Stimulated activated CD4-positive, alpha-beta T cell treated with anti-CD3 and anti-CD28 coated beads, Interleukin-2, amount 100 ng/mL, for 24 hours (primary cell): ENCODE measurements around the gene TAF1.
"Not testable (repeated sequence)": the region's sequence is repeated elsewhere in the genome, so short reads cannot be mapped to it uniquely, and the experiment has no call there.

Experiments
- DNase-seq, 2 donors: peaks; one replicate each; pipeline ENCODE4 v3.0.0-alpha.2; 2020

TAF1 gene

GRCh38 chrX:71365875-71366673, at the start of gene TAF1:
TAF1 (plus strand) TSS chrX:71366357; CDS start chrX:71366375, 18 bp downstream.
- DNase-seq, result peak; percentile 85 to 88

- not testable (repeated sequence) for DNase-seq
Observed at GRCh38 chrX:71316959-71317358, 49.2 kb upstream of the TAF1 start.

GRCh38 chrX:71320126-71320525, 46.0 kb upstream of the TAF1 start:
- no peak for DNase-seq

- no peak for DNase-seq
Observed at GRCh38 chrX:71321731-71322130, 44.4 kb upstream of the TAF1 start.

- DNase-seq, result not testable (repeated sequence)
Observed at GRCh38 chrX:71324452-71324851, 41.7 kb upstream of the TAF1 start.

GRCh38 chrX:71326394-71326793, 39.8 kb upstream of the TAF1 start:
- DNase-seq, result no peak

GRCh38 chrX:71349151-71349665, 16.9 kb upstream of the TAF1 start:
- DNase-seq, result not testable (repeated sequence)

- DNase-seq, result not testable (repeated sequence)
Observed at GRCh38 chrX:71349867-71350266, 16.3 kb upstream of the TAF1 start.

- not testable (repeated sequence) for DNase-seq
Observed at GRCh38 chrX:71352439-71352838, 13.7 kb upstream of the TAF1 start.

GRCh38 chrX:71364221-71364620, 1.9 kb upstream of the TAF1 start:
- DNase-seq, result no peak

GRCh38 chrX:71365356-71365874, 742 bp upstream of the TAF1 start:
- DNase-seq, result no peak

- peak; percentile 34 to 46 for DNase-seq
Observed at GRCh38 chrX:71366674-71367256, 608 bp downstream of the TAF1 start.

- DNase-seq, result peak; percentile 15 to 27
Observed at GRCh38 chrX:71367396-71367795, 1.2 kb downstream of the TAF1 start.

GRCh38 chrX:71372388-71372787, 6.2 kb downstream of the TAF1 start:
- DNase-seq, result no peak

- DNase-seq, result no peak
Observed at GRCh38 chrX:71378732-71379131, 12.6 kb downstream of the TAF1 start.

GRCh38 chrX:71391725-71392124, 25.6 kb downstream of the TAF1 start:
- DNase-seq, result not testable (repeated sequence)

GRCh38 chrX:71393919-71394318, 27.8 kb downstream of the TAF1 start:
- no peak for DNase-seq

- no peak for DNase-seq
Observed at GRCh38 chrX:71396576-71396975, 30.4 kb downstream of the TAF1 start.

- no peak for DNase-seq
Observed at GRCh38 chrX:71400710-71401109, 34.6 kb downstream of the TAF1 start.

GRCh38 chrX:71416260-71416659, 50.1 kb downstream of the TAF1 start:
- DNase-seq, result not testable (repeated sequence)

GRCh38 chrX:71420686-71421085, 54.5 kb downstream of the TAF1 start:
- no peak for DNase-seq

GRCh38 chrX:71432733-71433132, 66.6 kb downstream of the TAF1 start:
- no peak for DNase-seq

- no peak for DNase-seq
Observed at GRCh38 chrX:71438750-71439149, 72.6 kb downstream of the TAF1 start.

- DNase-seq, result no peak
Observed at GRCh38 chrX:71439420-71439819, 73.3 kb downstream of the TAF1 start.
